Fibroblast of lung (primary cell): ENCODE results near the gene CACTIN.

Source experiments
- CTCF ChIP-seq, 2 donors: IDR thresholded peaks in 1 of 2; conservative IDR thresholded peaks in 1 of 2; 1 replicate in 1 of 2; 2 replicates in 1 of 2; pipeline ENCODE4 v1.5.1; 2011 to 2012; ENCODE audit warnings: low read length in 2 of 2, control low read depth in 1 of 2, inconsistent platforms in 1 of 2, low read depth in 1 of 2, mild to moderate bottlenecking in 1 of 2
- EZH2 ChIP-seq: IDR thresholded peaks from 2 replicates; pipeline ENCODE4 v1.5.1; 2012; ENCODE audit warnings: low read length, control low read depth, mild to moderate bottlenecking; ENCODE audit errors: missing control alignments

DNA sequence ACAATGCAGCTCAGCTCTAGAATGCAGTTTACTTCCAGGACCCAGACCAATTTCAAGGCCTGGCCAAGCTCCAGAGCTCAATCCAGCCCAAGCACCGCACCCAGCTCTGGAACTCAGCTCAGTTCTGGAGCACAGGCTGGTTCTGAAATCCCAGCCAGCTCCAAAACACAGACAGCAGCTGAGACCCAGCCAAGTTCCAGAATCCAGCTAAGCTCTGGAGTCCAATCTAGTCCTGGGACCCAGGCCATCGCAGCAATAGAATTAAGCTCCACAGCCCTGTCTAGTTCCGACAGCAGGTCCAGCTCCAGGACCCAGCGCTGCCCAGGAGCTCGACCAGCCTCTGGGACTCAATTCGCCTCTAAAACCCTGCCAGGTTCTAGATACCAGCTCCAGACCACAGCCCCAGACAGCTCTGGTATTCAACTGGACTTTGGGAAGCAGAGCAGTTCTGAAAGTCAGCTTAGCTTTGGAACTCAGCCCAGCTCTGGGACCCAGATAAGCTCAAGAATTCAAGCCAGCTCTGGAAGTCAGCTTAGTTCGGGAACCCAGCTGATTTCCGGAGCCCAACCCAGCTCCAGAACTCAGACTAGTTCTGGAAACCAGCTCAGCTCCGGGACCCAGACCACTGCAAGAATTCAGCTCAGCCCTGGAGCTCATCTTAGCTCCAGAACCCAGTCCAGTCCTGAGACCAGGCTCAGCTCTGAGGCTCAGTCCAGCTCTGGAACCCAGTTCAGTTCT lies 34.5 kb downstream of the CACTIN start:
- TF ChIP-seq CTCF (conservative IDR thresholded peaks at IDR 0.05 in 1 of 2, IDR thresholded peaks at IDR 0.05 in 1 of 2; ENCODE audit: low read depth in 1 of 2, low read length in 2 of 2) = no peak
- TF ChIP-seq EZH2 = no peak
